Measurements from ENCODE around the gene SRD5A3.

The SRD5A3 gene

GRCh38 chr4:55378617-55379467 is 32.8 kb downstream of the SRD5A3 start:
- DNase-seq (ENCODE audit: low spot score): no peak
- no peak for TF ChIP-seq CTCF (IDR thresholded peaks at IDR 0.05; ENCODE audit: extremely low read depth, missing control alignments)

DNA sequence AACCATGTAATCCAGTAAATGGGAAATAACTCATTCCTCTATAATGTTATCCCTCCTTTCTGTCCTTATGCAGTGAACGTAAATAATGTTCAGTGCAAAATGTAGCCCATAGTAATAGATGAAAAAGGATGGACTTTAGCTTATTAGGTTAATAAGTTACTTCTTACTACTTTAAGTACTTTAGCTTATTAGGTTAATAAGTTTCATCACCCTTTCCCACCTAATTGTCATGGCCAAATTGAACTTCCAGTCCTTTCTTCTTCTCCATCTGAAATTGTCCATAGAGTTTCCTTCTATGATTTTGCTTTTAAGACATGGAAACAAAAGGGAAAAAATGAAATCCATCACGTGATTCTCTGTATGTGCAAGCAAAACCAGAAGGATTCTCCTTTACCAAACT is 34.5 kb downstream of the SRD5A3 start:
- no peak for DNase-seq (ENCODE audit: low spot score)
- TF ChIP-seq CTCF (IDR thresholded peaks at IDR 0.05; ENCODE audit: extremely low read depth, missing control alignments): no peak

DNA sequence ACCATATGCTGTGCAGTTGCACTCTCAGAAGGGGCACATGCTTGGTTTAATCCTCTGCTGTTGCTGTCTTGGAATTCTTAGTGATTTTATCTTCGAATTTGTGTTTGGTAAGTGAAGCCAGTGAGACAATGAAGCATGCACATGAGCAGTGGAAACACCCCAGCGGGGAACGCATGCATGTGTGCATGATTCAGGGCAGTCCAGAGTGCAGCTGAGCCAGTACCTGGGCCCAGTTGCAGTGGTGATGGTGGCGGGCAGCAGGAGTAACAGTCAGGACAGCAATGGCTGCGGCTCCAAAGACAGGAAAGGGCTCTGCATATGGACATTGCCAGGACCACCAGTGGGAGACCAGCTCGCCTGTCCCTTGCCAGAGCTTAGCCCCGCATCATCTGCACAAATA is 35.5 kb downstream of the SRD5A3 start:
- no peak for TF ChIP-seq CTCF (IDR thresholded peaks at IDR 0.05; ENCODE audit: extremely low read depth, missing control alignments)
- no peak for DNase-seq (ENCODE audit: low spot score)

- TF ChIP-seq CTCF (IDR thresholded peaks at IDR 0.05; ENCODE audit: extremely low read depth, missing control alignments): no peak
- DNase-seq (ENCODE audit: low spot score): no peak
These were observed 36.5 kb downstream of the SRD5A3 start for GRCh38 chr4:55382488-55383003.

- no peak for TF ChIP-seq CTCF (IDR thresholded peaks at IDR 0.05; ENCODE audit: extremely low read depth, missing control alignments)
- DNase-seq (ENCODE audit: low spot score): no peak
These were observed 39.2 kb downstream of the SRD5A3 start for GRCh38 chr4:55385201-55385649.

DNA sequence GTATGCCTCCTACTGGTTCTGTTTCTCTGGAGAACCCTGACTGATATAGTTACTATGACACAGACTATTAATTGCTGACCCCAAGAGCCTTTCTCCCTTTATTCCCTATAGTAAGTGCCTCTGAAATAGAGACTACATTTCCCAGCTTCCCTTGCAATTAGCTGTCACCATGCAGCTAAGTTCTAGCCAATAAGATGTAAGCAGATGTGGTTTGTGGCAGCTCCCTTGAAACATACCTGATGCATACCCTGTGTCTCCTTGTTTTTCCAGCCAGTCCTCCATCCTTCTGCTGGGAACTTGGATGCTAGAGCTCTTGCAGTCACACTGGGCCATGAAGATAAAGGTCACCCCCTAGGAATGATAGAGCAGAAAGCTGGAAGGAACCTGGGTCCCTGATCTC is 40.0 kb downstream of the SRD5A3 start:
- no peak for TF ChIP-seq CTCF (IDR thresholded peaks at IDR 0.05; ENCODE audit: extremely low read depth, missing control alignments)
- peak; percentile 25 for DNase-seq (ENCODE audit: low spot score)

- no peak for DNase-seq (ENCODE audit: low spot score)
- no peak for TF ChIP-seq CTCF (IDR thresholded peaks at IDR 0.05; ENCODE audit: extremely low read depth, missing control alignments)
These were observed 40.8 kb downstream of the SRD5A3 start for GRCh38 chr4:55386840-55387239.
